Uterus (tissue), 4 donors: ENCODE measurements around the gene CNNM3. TPM values are rescaled to one million over a fixed set of nuclear protein-coding genes. Genes with fewer than 3 reads are reported as not detected.

Source experiments
- DNase-seq, 2 donors: peaks; one replicate each; pipeline ENCODE4 v3.0.0-alpha.2; 2019 to 2020
- H3K27ac ChIP-seq, 2 donors: fragments of 200-600 bp; sonication (generic); 1 replicate in 1 of 2; 2 replicates in 1 of 2; pipeline ENCODE4 v1.5.1; 2016 to 2018
- H3K27me3 ChIP-seq, 2 donors: fragments of 200-600 bp; sonication (generic); one replicate each; pipeline ENCODE4 v1.5.1; 2018 to 2019; ENCODE audit warnings: control low read depth in 1 of 2
- H3K36me3 ChIP-seq, 2 donors: fragments of 200-600 bp; sonication (generic); one replicate each; pipeline ENCODE4 v1.5.1; 2019; ENCODE audit warnings: control low read depth in 1 of 2
- H3K4me1 ChIP-seq, 2 donors: fragments of 200-600 bp; sonication (generic); one replicate each; pipeline ENCODE4 v1.5.1; 2018 to 2019; ENCODE audit warnings: control low read depth in 1 of 2
- H3K4me3 ChIP-seq, 2 donors: fragments of 200-600 bp; sonication (generic); 1 replicate in 1 of 2; 2 replicates in 1 of 2; pipeline ENCODE4 v1.5.1; 2018 to 2019; ENCODE audit warnings: mild to moderate bottlenecking in 1 of 2
- H3K9me3 ChIP-seq, 2 donors: fragments of 200-600 bp; sonication (generic); one replicate each; pipeline ENCODE4 v1.5.1; 2019; ENCODE audit warnings: control low read depth in 1 of 2
- POLR2A ChIP-seq, 2 donors: fragments of 450-650 bp; IDR thresholded peaks; one replicate each; pipeline ENCODE4 v1.6.1; 2016; ENCODE audit warnings: antibody characterized with exemption in 2 of 2, mild to moderate bottlenecking in 1 of 2, moderate library complexity in 1 of 2
- intact Hi-C: fragments of 100-400 bp; cut with DNase I; formaldehyde crosslinking; loops from one replicate; pipeline ENCODE4 v1.15.1; 2023; ENCODE audit warnings: low total_unique reads
- total RNA-seq, 4 donors: library from RNA; depleted of rRNA in 3 of 4; stranded (reverse); fragments of >200 nt in 3 of 4; gene quantifications; one replicate each; pipeline versions ENCODE4 v1.1.0 to v1.2.4, GENCODE V29; 2014 to 2023
- TF ChIP-seq, protein P1 (sequence below), 4 experiments: fragments of 200-600 bp in 2 of 4; fragments of 450-650 bp in 2 of 4; sonication (generic) in 2 of 4; IDR thresholded peaks; one replicate each; pipeline ENCODE4 v1.5.1; 2016 to 2019; ENCODE audit warnings: antibody characterized with exemption in 4 of 4, mild to moderate bottlenecking in 2 of 4, moderate library complexity in 1 of 4
- donor health status: DM: yes; HTN: yes; CAD: no.

Gene CNNM3
- total RNA-seq, 4 donors from 2014 or later: 1.5 to 21.1 (median 11.2) TPM

DNA sequence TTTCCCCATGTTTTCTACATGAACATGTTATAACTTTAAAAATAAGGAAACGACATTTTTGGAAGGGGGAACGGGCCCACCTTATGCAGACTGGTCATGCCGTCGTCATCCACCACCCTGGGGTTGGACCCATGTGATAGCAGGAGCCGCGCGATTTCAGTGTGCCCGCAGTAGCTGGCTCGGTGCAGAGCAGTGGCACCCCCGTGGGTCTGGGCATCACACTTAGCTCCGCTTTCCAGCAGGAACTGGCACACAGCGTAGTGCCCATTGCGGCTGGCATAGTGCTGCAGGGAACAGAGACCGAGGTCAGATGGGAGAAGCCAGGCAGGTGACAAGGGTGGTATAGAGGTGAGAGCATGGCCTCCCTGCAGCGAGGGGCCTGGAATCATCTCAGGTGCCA lies 37.3 kb downstream of the CNNM3 start:
- peaks cover 0 to 10% of the 10 kb centered on the region in 2 donors for H3K4me1 ChIP-seq
- H3K27ac ChIP-seq: no peak overlapping the region
- TF ChIP-seq POLR2A (IDR thresholded peaks at IDR 0.05): no peak
- no peak overlapping the region for H3K4me3 ChIP-seq
- H3K27me3 ChIP-seq: no peaks in the 10 kb centered on the region
- intact Hi-C loops: no loop called here
- H3K9me3 ChIP-seq: no peaks in the 10 kb centered on the region
- H3K36me3 ChIP-seq: no peaks in the 10 kb centered on the region
- no peak for DNase-seq

DNA sequence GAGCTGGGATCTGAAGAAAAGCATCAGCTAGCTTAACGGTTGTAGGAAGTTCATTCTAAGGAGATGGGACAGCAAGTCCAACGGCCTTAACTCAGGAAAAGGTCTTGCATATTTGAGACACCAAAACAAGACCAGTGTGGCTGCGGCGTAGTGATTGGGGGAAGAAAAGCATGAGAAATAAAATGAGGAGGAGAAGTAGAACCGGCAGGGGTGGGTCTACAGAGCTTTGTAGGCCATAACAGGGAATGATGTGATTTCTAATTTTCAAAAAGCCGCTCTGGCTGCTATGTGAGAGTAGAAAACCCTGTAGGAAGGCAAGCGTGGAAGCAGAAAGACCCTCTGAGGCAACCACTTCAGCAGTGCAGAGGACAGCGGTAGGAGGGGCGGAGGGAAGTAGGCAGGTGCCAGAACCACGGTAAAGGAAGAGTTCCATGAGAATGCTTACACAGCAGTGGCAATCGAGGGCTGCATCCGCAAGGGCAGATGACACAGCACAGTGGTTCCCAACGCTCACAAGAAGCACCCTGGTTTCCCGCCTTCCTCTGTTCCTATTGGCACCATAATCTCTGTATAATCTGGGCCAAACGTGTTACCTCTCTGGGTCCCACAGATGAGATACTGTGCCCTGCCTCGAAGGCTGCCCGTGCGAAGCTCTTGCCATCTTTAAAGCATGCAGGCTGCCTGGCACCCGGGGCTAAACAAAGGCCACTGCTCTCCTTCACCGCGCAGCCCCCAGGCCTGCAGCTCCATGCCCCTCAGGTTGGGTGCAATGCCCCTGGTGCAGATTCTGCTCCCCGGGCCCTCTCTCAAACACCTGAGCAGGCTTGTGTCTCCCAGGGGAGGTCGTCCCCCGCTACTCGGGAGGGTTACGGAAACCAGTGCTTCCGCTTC lies 41.0 kb downstream of the CNNM3 start:
- Histone ChIP-seq H3K9me3 (no peaks in the 10 kb centered on the region), H3K27ac (peak overlapping the region; percentile 90 to 92), H3K36me3 (no peaks in the 10 kb centered on the region), H3K4me1 (peaks cover 0 to 26% of the 10 kb centered on the region in 2 donors), H3K4me3 (peak overlapping the region; percentile 78 to 95), H3K27me3 (no peaks in the 10 kb centered on the region)
- DNase-seq: peak in 1 of 2 donors; percentile 40
- TF ChIP-seq, protein P1, sequence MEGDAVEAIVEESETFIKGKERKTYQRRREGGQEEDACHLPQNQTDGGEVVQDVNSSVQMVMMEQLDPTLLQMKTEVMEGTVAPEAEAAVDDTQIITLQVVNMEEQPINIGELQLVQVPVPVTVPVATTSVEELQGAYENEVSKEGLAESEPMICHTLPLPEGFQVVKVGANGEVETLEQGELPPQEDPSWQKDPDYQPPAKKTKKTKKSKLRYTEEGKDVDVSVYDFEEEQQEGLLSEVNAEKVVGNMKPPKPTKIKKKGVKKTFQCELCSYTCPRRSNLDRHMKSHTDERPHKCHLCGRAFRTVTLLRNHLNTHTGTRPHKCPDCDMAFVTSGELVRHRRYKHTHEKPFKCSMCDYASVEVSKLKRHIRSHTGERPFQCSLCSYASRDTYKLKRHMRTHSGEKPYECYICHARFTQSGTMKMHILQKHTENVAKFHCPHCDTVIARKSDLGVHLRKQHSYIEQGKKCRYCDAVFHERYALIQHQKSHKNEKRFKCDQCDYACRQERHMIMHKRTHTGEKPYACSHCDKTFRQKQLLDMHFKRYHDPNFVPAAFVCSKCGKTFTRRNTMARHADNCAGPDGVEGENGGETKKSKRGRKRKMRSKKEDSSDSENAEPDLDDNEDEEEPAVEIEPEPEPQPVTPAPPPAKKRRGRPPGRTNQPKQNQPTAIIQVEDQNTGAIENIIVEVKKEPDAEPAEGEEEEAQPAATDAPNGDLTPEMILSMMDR (IDR thresholded peaks at IDR 0.05): no peak
- TF ChIP-seq POLR2A (IDR thresholded peaks at IDR 0.05): no peak
- intact Hi-C loops: loop anchor here (5.0 kb wide), 1 partner anchor 95 kb away; no protein-coding TSS in a partner anchor

DNA sequence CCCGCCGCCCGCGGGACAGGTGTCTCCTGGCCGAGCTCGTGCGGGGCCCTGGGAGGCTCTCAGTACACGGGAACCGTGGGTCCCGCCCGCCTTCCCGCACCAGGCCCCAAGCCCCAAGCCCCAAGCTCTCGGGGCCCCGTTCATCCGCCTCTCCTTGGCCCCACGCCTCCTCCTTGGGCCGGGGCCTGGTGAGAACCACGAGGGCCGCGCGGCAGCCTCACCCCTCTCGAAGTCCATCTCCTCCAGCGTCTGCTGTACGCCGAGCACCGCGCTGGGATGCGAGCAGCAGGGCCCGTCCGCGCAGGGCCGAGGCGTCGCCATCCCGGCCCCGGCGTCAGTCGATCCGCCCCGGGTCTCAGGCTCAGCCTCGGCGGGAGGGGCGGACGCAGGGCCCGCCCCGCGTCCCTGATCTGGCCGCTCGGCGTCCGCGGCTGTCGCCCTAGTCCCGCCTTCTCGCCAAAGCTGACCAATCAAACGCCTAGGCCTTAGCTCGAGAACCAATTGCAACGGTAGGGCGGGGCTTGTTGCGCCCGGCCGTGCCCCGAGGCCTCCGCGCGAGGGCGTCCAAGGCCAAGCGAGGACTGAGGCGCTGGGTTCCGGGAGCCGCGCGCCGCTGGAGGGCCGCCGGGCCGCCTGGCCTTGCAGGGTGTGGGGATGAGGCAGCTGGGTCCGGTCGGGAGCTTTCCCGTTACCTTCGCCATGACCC lies 41.8 kb downstream of the CNNM3 start, which contains the start of gene ANKRD39:
Gene ANKRD39 (minus strand): TSS at position 350 of the 706 bp plus-strand sequence. CDS start 29 bp downstream, at position 321.
- no peaks in the 10 kb centered on the region for H3K9me3 ChIP-seq
- TF ChIP-seq, protein P1 (IDR thresholded peaks at IDR 0.05): peak; percentile 86 to 99 (median 96)
- peak; percentile 91 for TF ChIP-seq POLR2A (IDR thresholded peaks at IDR 0.05)
- no peaks in the 10 kb centered on the region for H3K27me3 ChIP-seq
- peak; percentile 98 to 99 for DNase-seq
- peak within 1 kb of the TSS; percentile 90 to 92 for H3K27ac ChIP-seq
- H3K4me3 ChIP-seq: peak within 1 kb of the TSS; percentile 78 to 95
- intact Hi-C loops: loop anchor here (5.0 kb wide), 1 partner anchor 94 kb away; no protein-coding TSS in a partner anchor
- H3K4me1 ChIP-seq: peaks cover 0 to 26% of the 10 kb centered on the region in 2 donors
- no peaks in the 10 kb centered on the region for H3K36me3 ChIP-seq

DNA sequence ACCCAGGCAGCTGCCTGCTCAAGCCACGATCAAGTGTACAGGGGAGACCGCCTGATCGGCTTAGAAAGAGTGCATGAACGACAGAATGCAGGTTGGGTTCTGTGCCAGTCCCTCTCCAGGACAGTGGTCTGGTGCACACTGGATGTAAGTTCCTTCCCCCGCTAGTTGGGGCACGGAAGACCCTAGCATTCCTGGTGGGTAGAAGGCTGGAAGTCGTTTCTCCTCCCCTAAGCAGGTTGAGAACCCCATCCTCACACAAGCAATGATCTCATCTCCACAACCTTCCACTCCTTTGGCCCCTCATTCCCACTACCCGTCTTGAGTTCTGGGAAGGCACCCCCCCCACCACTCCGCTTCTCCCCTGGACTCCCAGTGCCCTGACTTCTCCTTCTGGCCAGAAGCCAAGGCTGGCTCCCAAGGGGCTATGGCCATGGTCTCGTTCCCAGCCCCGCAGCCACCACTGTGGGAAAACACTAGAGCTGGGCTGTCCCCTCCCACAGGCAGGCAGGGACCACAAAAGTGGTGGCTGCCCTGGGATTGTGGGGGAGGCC lies 43.1 kb downstream of the CNNM3 start:
- H3K36me3 ChIP-seq: no peaks in the 10 kb centered on the region
- no peak overlapping the region for H3K4me3 ChIP-seq
- H3K27ac ChIP-seq: peak overlapping the region; percentile 84 to 89
- TF ChIP-seq POLR2A (IDR thresholded peaks at IDR 0.05): no peak
- TF ChIP-seq, protein P1 (IDR thresholded peaks at IDR 0.05): no peak
- no peaks in the 10 kb centered on the region for H3K27me3 ChIP-seq
- intact Hi-C loops: loop anchor here (5.0 kb wide), 1 partner anchor 93 kb away; no protein-coding TSS in a partner anchor
- H3K4me1 ChIP-seq: peaks cover 0 to 26% of the 10 kb centered on the region in 2 donors
- no peaks in the 10 kb centered on the region for H3K9me3 ChIP-seq
- peak; percentile 71 to 77 for DNase-seq

DNA sequence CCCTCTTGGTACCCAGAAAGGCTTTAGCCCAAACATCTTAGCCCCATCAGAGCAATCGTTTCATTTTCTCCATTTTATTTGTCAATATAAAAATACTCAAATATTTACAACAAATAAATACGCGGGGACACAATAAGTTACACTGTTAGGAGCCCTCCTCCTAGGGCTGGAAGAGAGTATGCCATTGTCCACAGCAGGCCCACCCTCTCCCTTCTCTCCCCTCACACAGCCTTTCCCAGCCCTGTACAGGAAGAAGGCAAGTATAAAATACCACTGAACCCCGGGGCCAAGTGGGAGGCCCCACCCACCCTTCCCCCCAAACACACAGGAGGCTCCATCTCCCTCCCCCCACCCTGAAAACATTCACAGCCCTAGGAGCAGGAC lies 43.6 kb downstream of the CNNM3 start:
- H3K4me3 ChIP-seq: no peak overlapping the region
- intact Hi-C loops: loop anchor here (5.0 to 10.0 kb wide), 2 partner anchors 93 to 95 kb away; partner anchors contain the start of gene CNNM4
- H3K9me3 ChIP-seq: no peaks in the 10 kb centered on the region
- H3K36me3 ChIP-seq: no peaks in the 10 kb centered on the region
- no peaks in the 10 kb centered on the region for H3K27me3 ChIP-seq
- peak overlapping the region; percentile 84 to 89 for H3K27ac ChIP-seq
- TF ChIP-seq, protein P1 (IDR thresholded peaks at IDR 0.05): no peak
- no peak for TF ChIP-seq POLR2A (IDR thresholded peaks at IDR 0.05)
- H3K4me1 ChIP-seq: peaks cover 0 to 26% of the 10 kb centered on the region in 2 donors
- no peak for DNase-seq
